GM23338 (cell line): ENCODE results near the gene NCS1.

Experiments used
- CREB1 ChIP-seq: fragments of 250-450 bp; sonication (Bioruptor Pico); IDR thresholded peaks from 2 replicates; pipeline ENCODE4 v1.5.0; 2020; ENCODE audit warnings: low read depth, mild to moderate bottlenecking, moderate library complexity
- CTCF ChIP-seq, 2 experiments: fragments of 200-600 bp in 1 of 2; sonication (generic) in 1 of 2; conservative IDR thresholded peaks; 2 replicates each; pipeline versions ENCODE4 v1.5.1 to v1.6.1; 2016 to 2017; ENCODE audit warnings: antibody characterized with exemption in 2 of 2, low read depth in 2 of 2, mild to moderate bottlenecking in 2 of 2, moderate library complexity in 1 of 2
- EZH2 ChIP-seq: fragments of 200-600 bp; sonication (generic); IDR thresholded peaks from one replicate; pipeline ENCODE4 v1.8.0; 2017; ENCODE audit warnings: antibody characterized with exemption, mild to moderate bottlenecking, low read depth; ENCODE audit not compliant: unreplicated experiment
- EZH2phosphoT487 ChIP-seq: fragments of 200-600 bp; sonication (generic); IDR thresholded peaks from one replicate; pipeline ENCODE4 v1.8.1; 2018; ENCODE audit warnings: antibody characterized with exemption; ENCODE audit not compliant: unreplicated experiment
- JUNB ChIP-seq: IDR thresholded peaks from one replicate; pipeline ENCODE4 v1.6.1; 2016; ENCODE audit warnings: antibody characterized with exemption; ENCODE audit not compliant: unreplicated experiment
- NANOG ChIP-seq: IDR thresholded peaks from 2 replicates; pipeline ENCODE4 v1.6.1; 2016; ENCODE audit warnings: antibody characterized with exemption, borderline replicate concordance
- POLR2AphosphoS5 ChIP-seq: IDR thresholded peaks from 2 replicates; pipeline ENCODE4 v1.6.1; 2016; ENCODE audit warnings: antibody characterized with exemption, low read depth
- REST ChIP-seq: IDR thresholded peaks from one replicate; pipeline ENCODE4 v1.6.1; 2018; ENCODE audit warnings: antibody characterized with exemption; ENCODE audit not compliant: unreplicated experiment
- STAT1 ChIP-seq: IDR thresholded peaks from one replicate; pipeline ENCODE4 v1.6.1; 2016; ENCODE audit warnings: antibody characterized with exemption; ENCODE audit not compliant: unreplicated experiment
- ZNF114 ChIP-seq: fragments of 250-450 bp; sonication (Bioruptor Pico); IDR thresholded peaks from 2 replicates; pipeline ENCODE4 v1.5.0; 2020; ENCODE audit warnings: mild to moderate bottlenecking, moderate library complexity
- ZNF462 ChIP-seq: fragments of 250-450 bp; sonication (Bioruptor Pico); IDR thresholded peaks from 2 replicates; pipeline ENCODE4 v1.5.0; 2020; ENCODE audit warnings: mild to moderate bottlenecking, moderate library complexity
- TF ChIP-seq, protein P1 (sequence below): IDR thresholded peaks from 2 replicates; pipeline ENCODE4 v1.6.1; 2016; ENCODE audit warnings: antibody characterized with exemption

DNA sequence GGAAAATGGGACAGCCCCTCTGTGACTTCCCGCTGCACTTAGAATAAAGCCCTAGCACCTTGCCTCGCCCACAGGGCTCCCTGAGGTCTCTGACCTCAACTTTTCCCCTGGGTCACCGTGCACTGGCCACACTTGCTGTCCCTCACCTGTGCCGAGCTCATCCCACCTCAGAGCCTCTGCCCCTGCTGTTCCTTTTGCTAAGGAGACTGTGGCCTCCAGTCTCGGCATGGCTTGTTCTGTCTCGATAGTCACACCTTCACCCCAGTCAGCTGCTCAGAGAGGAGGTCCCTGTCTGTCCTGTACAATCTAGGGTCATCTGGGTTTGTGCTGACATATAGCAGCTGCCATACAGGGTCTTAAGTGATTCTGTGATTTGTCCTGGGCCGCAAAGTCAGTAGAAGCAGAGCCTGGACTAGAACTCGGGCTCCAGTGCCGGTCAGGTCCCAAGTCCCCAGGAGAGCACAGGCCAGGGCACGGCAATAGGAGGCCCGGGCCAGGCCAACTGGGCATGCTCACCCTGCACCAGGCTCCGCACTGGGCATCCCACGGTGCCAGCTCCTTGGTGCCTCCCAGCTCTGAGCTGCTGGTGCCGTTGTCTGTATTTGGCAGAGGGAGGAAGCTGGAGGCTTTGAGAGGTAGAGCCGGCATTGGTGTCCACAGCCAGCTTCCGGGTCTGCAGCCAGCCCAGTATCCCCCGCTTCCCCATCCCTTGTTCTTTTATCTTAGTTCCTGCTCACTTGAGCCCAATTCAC lies 35.2 kb downstream of the NCS1 start:
- TF ChIP-seq EZH2 (no peak), EZH2phosphoT487 (no peak), CTCF (conservative IDR thresholded peaks at IDR 0.05; ENCODE audit: low read depth in 2 of 2) (no peak), REST (no peak), STAT1 (no peak), POLR2AphosphoS5 (no peak), CREB1 (no peak), JUNB (no peak), ZNF114 (CRISPR knock-in tag) (no peak), NANOG (no peak), ZNF462 (CRISPR knock-in tag) (no peak)
- TF ChIP-seq, protein P1, sequence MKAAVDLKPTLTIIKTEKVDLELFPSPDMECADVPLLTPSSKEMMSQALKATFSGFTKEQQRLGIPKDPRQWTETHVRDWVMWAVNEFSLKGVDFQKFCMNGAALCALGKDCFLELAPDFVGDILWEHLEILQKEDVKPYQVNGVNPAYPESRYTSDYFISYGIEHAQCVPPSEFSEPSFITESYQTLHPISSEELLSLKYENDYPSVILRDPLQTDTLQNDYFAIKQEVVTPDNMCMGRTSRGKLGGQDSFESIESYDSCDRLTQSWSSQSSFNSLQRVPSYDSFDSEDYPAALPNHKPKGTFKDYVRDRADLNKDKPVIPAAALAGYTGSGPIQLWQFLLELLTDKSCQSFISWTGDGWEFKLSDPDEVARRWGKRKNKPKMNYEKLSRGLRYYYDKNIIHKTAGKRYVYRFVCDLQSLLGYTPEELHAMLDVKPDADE = no peak
